Loucy (cell line): Measurements from ENCODE around the gene LAMB3.

ENCODE experiments used
- CTCF ChIP-seq: fragments of 200-600 bp; sonication (generic); conservative IDR thresholded peaks from 2 replicates; pipeline ENCODE4 v1.5.1; 2014; ENCODE audit warnings: mild to moderate bottlenecking, antibody characterized with exemption, low read length
- EZH2phosphoT487 ChIP-seq: fragments of 200-600 bp; IDR thresholded peaks from 2 replicates; pipeline ENCODE4 v1.6.1; 2018; ENCODE audit warnings: antibody characterized with exemption, mild to moderate bottlenecking, moderate library complexity, borderline replicate concordance

DNA sequence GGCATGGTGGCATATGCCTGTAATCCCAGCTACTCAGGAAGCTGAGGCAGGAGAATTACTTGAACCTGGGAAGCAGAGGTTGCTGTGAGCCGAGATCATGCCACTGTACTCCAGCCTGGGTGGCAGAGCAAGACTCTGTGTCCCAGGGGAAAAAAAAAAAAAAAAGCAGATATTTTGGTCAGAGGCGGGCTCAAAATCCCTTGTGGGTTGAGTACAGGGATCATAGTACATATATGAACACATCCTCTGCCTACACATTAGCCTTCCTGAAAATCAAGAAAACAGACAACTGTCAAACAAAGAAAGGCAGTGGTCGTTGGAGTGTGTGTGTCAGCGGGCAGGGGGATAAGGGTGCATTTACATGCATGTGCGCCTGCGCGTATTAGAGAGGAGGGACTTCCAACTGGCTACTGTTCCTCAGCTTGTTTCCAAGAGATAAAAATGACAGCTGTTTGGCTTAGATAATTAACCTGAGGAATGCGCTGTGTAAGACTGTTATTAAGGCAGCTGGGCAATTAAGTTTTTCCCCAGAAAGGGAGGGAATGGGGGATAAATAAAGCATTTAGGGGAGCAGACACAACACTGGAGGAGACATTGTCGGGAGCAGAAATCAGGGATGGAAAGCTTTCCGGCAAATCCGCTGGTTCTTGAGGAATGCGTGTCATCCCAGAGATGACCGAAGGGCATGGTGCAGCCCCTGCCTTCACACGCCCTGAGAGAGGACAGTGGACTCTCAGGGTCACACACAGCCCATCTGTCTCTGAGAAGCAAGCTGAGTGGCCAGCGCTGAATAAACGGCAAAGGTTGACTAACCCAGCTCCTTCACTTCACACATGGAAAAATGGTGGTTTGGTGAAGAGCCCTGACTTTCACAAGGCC lies 6.4 kb downstream of the LAMB3 start:
- TF ChIP-seq CTCF = no peak
- no peak for TF ChIP-seq EZH2phosphoT487
